SK-N-SH (cell line): Measurements from ENCODE around the gene MT1F. TPM values are rescaled to one million over a fixed set of nuclear protein-coding genes. Genes with fewer than 3 reads are reported as not detected.

Source experiments
- CTCF ChIA-PET: fragments of 300-600, 350-600 bp; formaldehyde crosslinking; extraction: SDS; loops from one replicate; lab custom pipeline; 2021; lab: Yijun Ruan, JAX
- POLR2A ChIA-PET: fragments of 350-600 bp; sonication (Branson Sonifier 250); formaldehyde crosslinking; extraction: SDS; loops from one replicate; lab custom pipeline; 2020; ENCODE audit warnings: antibody characterized with exemption, inconsistent platforms; lab: Yijun Ruan, JAX
- DNase-seq: peaks from one replicate; pipeline ENCODE4 v3.0.0; 2012
- H2AFZ ChIP-seq: fragments of 200-600 bp; sonication (generic); 2 replicates; pipeline ENCODE4 v1.8.1; 2016; ENCODE audit warnings: antibody characterized with exemption, mild to moderate bottlenecking, low read depth
- H3F3A ChIP-seq: fragments of 200-600 bp; sonication (generic); replicated peaks from 2 replicates; pipeline ENCODE3; 2016; ENCODE audit warnings: antibody characterized with exemption, mild to moderate bottlenecking; ENCODE audit not compliant: insufficient read depth
- H3K27ac ChIP-seq, 2 experiments: fragments of 200-500 bp in 1 of 2; fragments of 200-600 bp in 1 of 2; sonication (Bioruptor generic) in 1 of 2; sonication (generic), shearing (Covaris generic) in 1 of 2; 2 replicates each; pipeline versions ENCODE4 v1.5.1 to v1.6.1; 2014 to 2016; ENCODE audit warnings: low read depth in 2 of 2, inconsistent platforms in 1 of 2, low read length in 1 of 2, mild to moderate bottlenecking in 1 of 2, mixed read lengths in 1 of 2
- H3K27me3 ChIP-seq: fragments of 200-600 bp; sonication (generic), shearing (Covaris generic); 2 replicates; pipeline ENCODE4 v1.6.1; 2016; ENCODE audit warnings: mixed run types; ENCODE audit not compliant: insufficient read depth
- H3K36me3 ChIP-seq, 2 experiments: fragments of 200-500 bp in 1 of 2; fragments of 200-600 bp in 1 of 2; sonication (Bioruptor generic) in 1 of 2; sonication (generic) in 1 of 2; replicated peaks in 1 of 2; 2 replicates each; pipeline versions ENCODE3 to v1.5.1; 2014 to 2016; ENCODE audit warnings: low read length in 1 of 2, mild to moderate bottlenecking in 1 of 2; ENCODE audit not compliant: insufficient read depth in 2 of 2, control insufficient read depth in 1 of 2
- H3K4me1 ChIP-seq, 2 experiments: fragments of 200-500 bp in 1 of 2; fragments of 200-600 bp in 1 of 2; sonication (Bioruptor generic) in 1 of 2; sonication (generic), shearing (Covaris generic) in 1 of 2; 2 replicates each; pipeline versions ENCODE4 v1.5.1 to v1.6.1; 2014 to 2016; ENCODE audit warnings: low read depth in 1 of 2, low read length in 1 of 2, mixed run types in 1 of 2; ENCODE audit not compliant: insufficient read depth in 2 of 2, control insufficient read depth in 1 of 2
- H3K4me2 ChIP-seq: fragments of 200-600 bp; sonication (generic), shearing (Covaris generic); 2 replicates; pipeline ENCODE4 v1.6.1; 2017; ENCODE audit warnings: mixed run types
- H3K4me3 ChIP-seq, 2 experiments: fragments of 200-500 bp in 1 of 2; fragments of 200-600 bp in 1 of 2; sonication (Bioruptor generic) in 1 of 2; sonication (generic), shearing (Covaris generic) in 1 of 2; 2 replicates each; pipeline versions ENCODE4 v1.5.1 to v1.8.1; 2014 to 2016; ENCODE audit warnings: low read depth in 2 of 2, inconsistent platforms in 1 of 2, low read length in 1 of 2, mild to moderate bottlenecking in 1 of 2, mixed read lengths in 1 of 2, moderate library complexity in 1 of 2
- H3K79me2 ChIP-seq: fragments of 200-600 bp; sonication (generic); 2 replicates; pipeline ENCODE4 v1.8.1; 2017; ENCODE audit warnings: mild to moderate bottlenecking; ENCODE audit not compliant: insufficient read depth
- H3K9ac ChIP-seq: fragments of 200-600 bp; sonication (generic); 2 replicates; pipeline ENCODE4 v1.6.1; 2017; ENCODE audit warnings: mixed run types
- H3K9me2 ChIP-seq: fragments of 200-600 bp; sonication (generic); 2 replicates; pipeline ENCODE4 v1.6.1; 2017; ENCODE audit warnings: mixed run types
- H3K9me3 ChIP-seq: fragments of 200-600 bp; sonication (generic); 2 replicates; pipeline ENCODE4 v1.6.1; 2017; ENCODE audit warnings: mixed run types, mild to moderate bottlenecking, moderate library complexity
- H4K20me1 ChIP-seq: fragments of 200-600 bp; sonication (generic); 2 replicates; pipeline ENCODE4 v1.6.1; 2017; ENCODE audit warnings: mild to moderate bottlenecking, mixed run types; ENCODE audit not compliant: insufficient read depth
- CHD2 ChIP-seq: fragments of 150-350 bp; IDR thresholded peaks from 2 replicates; pipeline ENCODE4 v1.6.1; 2018; ENCODE audit warnings: low read length; ENCODE audit not compliant: partially characterized antibody
- ELF1 ChIP-seq: IDR thresholded peaks from 2 replicates; pipeline ENCODE4 v1.4.0; 2012
- EZH2phosphoT487 ChIP-seq: fragments of 200-600 bp; sonication (generic); IDR thresholded peaks from 2 replicates; pipeline ENCODE4 v1.6.1; 2017; ENCODE audit warnings: low read depth, mixed run types, mild to moderate bottlenecking, antibody characterized with exemption, moderate library complexity, borderline replicate concordance
- GABPA ChIP-seq: IDR thresholded peaks from 2 replicates; pipeline ENCODE4 v1.4.0; 2012; ENCODE audit warnings: low read depth, mild to moderate bottlenecking
- MAX ChIP-seq: IDR thresholded peaks from 2 replicates; pipeline ENCODE4 v1.4.0; 2012; ENCODE audit warnings: low read depth
- NFIC ChIP-seq: IDR thresholded peaks from 2 replicates; pipeline ENCODE4 v1.4.0; 2012; ENCODE audit warnings: borderline replicate concordance
- NRF1 ChIP-seq: IDR thresholded peaks from 2 replicates; pipeline ENCODE4 v1.6.1; 2012; ENCODE audit warnings: low read depth, mild to moderate bottlenecking, low read length
- SMC3 ChIP-seq: IDR thresholded peaks from 2 replicates; pipeline ENCODE4 v1.6.1; 2012; ENCODE audit warnings: low read depth, low read length, improper control_type of control experiment
- TAF1 ChIP-seq: IDR thresholded peaks from 2 replicates; pipeline ENCODE4 v1.6.1; 2012; ENCODE audit warnings: low read depth, mild to moderate bottlenecking, low read length, moderate library complexity, borderline replicate concordance
- TCF12 ChIP-seq: IDR thresholded peaks from 2 replicates; pipeline ENCODE4 v1.4.0; 2012
- WGBS: methylation state at CpG from one replicate; pipeline ENCODE4 v1.1.6; 2017; ENCODE audit warnings: low lambda C conversion rate; 5-methylcytosine and 5-hydroxymethylcytosine counted together
- polyA plus RNA-seq, 3 experiments: library from polyadenylated mRNA; depleted of rRNA; stranded (reverse); fragments of >200 nt; gene quantifications; 2 replicates each; pipeline ENCODE4 v1.2.3, GENCODE V29; 2012
- TF ChIP-seq, protein P1 (sequence below): IDR thresholded peaks from 2 replicates; pipeline ENCODE4 v1.6.1; 2012; ENCODE audit warnings: mild to moderate bottlenecking, low read depth, low read length, moderate library complexity
- TF ChIP-seq, protein P2 (sequence below): IDR thresholded peaks from 2 replicates; pipeline ENCODE4 v1.4.0; 2012; ENCODE audit warnings: low read depth, borderline replicate concordance
- TF ChIP-seq, protein P3 (sequence below): IDR thresholded peaks from 2 replicates; pipeline ENCODE4 v1.4.0; 2012; ENCODE audit warnings: low read depth, borderline replicate concordance

The MT1F gene
- polyA plus RNA-seq, 1 of the 3 experiments (the other 2 are of a cell fraction): 13.0 TPM

- H3K4me3 ChIP-seq: no peak overlapping the region
- peaks cover 7 to 26% of the 10 kb centered on the region in 2 experiments; a peak in 1 of 4 replicates for H3K4me1 ChIP-seq
- H3F3A ChIP-seq: peaks cover 7% of the 10 kb centered on the region
- DNase-seq: no peak
- ChIA-PET POLR2A (no interaction called here), CTCF (interaction anchor here (1.1 to 1.7 kb wide), 3 partner anchors 13 to 71 kb away, joined by 3 to 6 read pairs (median 3); no protein-coding TSS in a partner anchor)
- H3K27ac ChIP-seq: no peak overlapping the region
- no peaks in the 10 kb centered on the region for H3K9me3 ChIP-seq
- H3K9me2 ChIP-seq: no peaks in the 10 kb centered on the region
- H3K27me3 ChIP-seq: peaks cover 19% of the 10 kb centered on the region; the same call in 1 of the 2 replicates
- no peak overlapping the region for H2AFZ ChIP-seq
- no peak for TF ChIP-seq TCF12
- no peak for TF ChIP-seq NFIC
- no peak for TF ChIP-seq EZH2phosphoT487
- TF ChIP-seq, protein P1, sequence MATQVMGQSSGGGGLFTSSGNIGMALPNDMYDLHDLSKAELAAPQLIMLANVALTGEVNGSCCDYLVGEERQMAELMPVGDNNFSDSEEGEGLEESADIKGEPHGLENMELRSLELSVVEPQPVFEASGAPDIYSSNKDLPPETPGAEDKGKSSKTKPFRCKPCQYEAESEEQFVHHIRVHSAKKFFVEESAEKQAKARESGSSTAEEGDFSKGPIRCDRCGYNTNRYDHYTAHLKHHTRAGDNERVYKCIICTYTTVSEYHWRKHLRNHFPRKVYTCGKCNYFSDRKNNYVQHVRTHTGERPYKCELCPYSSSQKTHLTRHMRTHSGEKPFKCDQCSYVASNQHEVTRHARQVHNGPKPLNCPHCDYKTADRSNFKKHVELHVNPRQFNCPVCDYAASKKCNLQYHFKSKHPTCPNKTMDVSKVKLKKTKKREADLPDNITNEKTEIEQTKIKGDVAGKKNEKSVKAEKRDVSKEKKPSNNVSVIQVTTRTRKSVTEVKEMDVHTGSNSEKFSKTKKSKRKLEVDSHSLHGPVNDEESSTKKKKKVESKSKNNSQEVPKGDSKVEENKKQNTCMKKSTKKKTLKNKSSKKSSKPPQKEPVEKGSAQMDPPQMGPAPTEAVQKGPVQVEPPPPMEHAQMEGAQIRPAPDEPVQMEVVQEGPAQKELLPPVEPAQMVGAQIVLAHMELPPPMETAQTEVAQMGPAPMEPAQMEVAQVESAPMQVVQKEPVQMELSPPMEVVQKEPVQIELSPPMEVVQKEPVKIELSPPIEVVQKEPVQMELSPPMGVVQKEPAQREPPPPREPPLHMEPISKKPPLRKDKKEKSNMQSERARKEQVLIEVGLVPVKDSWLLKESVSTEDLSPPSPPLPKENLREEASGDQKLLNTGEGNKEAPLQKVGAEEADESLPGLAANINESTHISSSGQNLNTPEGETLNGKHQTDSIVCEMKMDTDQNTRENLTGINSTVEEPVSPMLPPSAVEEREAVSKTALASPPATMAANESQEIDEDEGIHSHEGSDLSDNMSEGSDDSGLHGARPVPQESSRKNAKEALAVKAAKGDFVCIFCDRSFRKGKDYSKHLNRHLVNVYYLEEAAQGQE: no peak
- no peak for TF ChIP-seq CHD2
- TF ChIP-seq NRF1: no peak
- TF ChIP-seq, protein P2, sequence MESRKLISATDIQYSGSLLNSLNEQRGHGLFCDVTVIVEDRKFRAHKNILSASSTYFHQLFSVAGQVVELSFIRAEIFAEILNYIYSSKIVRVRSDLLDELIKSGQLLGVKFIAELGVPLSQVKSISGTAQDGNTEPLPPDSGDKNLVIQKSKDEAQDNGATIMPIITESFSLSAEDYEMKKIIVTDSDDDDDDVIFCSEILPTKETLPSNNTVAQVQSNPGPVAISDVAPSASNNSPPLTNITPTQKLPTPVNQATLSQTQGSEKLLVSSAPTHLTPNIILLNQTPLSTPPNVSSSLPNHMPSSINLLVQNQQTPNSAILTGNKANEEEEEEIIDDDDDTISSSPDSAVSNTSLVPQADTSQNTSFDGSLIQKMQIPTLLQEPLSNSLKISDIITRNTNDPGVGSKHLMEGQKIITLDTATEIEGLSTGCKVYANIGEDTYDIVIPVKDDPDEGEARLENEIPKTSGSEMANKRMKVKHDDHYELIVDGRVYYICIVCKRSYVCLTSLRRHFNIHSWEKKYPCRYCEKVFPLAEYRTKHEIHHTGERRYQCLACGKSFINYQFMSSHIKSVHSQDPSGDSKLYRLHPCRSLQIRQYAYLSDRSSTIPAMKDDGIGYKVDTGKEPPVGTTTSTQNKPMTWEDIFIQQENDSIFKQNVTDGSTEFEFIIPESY: no peak
- TF ChIP-seq ELF1: no peak
- TF ChIP-seq GABPA: no peak
- TF ChIP-seq, all 33 proteins: peak for 0
- no peaks in the 10 kb centered on the region for H3K36me3 ChIP-seq
- H4K20me1 ChIP-seq: no peaks in the 10 kb centered on the region
- 87% methylated on average over 10 of the region's 10 CpGs for WGBS
- H3K4me2 ChIP-seq: no peak overlapping the region
- no peak overlapping the region for H3K9ac ChIP-seq
- H3K79me2 ChIP-seq: peaks cover 7% of the 10 kb centered on the region; the same call in 1 of the 2 replicates
These were observed 26.6 kb upstream of the MT1F start for GRCh38 chr16:56631197-56631596.

DNA sequence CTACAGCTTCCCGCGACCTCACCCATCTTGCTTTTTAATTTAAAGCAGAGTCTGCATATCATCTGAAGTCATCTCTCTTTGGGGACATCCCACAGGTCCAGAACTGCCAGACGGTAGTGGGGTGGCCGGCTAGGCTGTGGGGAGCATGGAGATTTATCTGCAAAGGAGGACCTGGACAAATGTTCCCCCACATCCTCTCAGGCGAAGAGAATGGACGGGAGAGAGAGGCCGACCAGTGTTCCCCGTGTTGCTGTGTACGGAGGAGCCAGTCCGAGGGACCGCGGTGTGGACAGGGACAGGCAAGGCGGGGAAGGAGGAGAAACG, 26.0 kb upstream of the MT1F start:
- H3K36me3 ChIP-seq: no peaks in the 10 kb centered on the region
- no peak for DNase-seq
- peaks cover 3 to 26% of the 10 kb centered on the region in 2 experiments; a peak in 1 of 4 replicates for H3K4me1 ChIP-seq
- TF ChIP-seq SMC3 (no peak), MAX (no peak), TAF1 (no peak)
- TF ChIP-seq, protein P3, sequence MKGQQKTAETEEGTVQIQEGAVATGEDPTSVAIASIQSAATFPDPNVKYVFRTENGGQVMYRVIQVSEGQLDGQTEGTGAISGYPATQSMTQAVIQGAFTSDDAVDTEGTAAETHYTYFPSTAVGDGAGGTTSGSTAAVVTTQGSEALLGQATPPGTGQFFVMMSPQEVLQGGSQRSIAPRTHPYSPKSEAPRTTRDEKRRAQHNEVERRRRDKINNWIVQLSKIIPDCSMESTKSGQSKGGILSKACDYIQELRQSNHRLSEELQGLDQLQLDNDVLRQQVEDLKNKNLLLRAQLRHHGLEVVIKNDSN: no peak
- no peak overlapping the region for H3K4me2 ChIP-seq
- peak overlapping the region in 1 of 2 experiments; percentile 31; a peak in 1 of 4 replicates for H3K4me3 ChIP-seq
- H3K79me2 ChIP-seq: peaks cover 1% of the 10 kb centered on the region; the same call in 1 of the 2 replicates
- CTCF ChIA-PET: interaction anchor here (1.5 kb wide), 1 partner anchor 31 kb away, joined by 3 read pairs; no protein-coding TSS in a partner anchor
- no peaks in the 10 kb centered on the region for H3K9me3 ChIP-seq
- H4K20me1 ChIP-seq: no peaks in the 10 kb centered on the region
- no peak overlapping the region for H2AFZ ChIP-seq
- no peak overlapping the region for H3K27ac ChIP-seq
- POLR2A ChIA-PET: no interaction called here
- WGBS: 78% methylated on average over 14 of the region's 14 CpGs
- H3K27me3 ChIP-seq: peaks cover 22% of the 10 kb centered on the region; the same call in 1 of the 2 replicates
- H3K9me2 ChIP-seq: no peaks in the 10 kb centered on the region
- H3K9ac ChIP-seq: no peak overlapping the region
- peaks cover 4% of the 10 kb centered on the region for H3F3A ChIP-seq
